Neural cell (in vitro differentiated cells): ENCODE measurements around the gene VSTM5.

Experiments
- EP300 ChIP-seq: fragments of 450-650 bp; conservative IDR thresholded peaks from 2 replicates; pipeline ENCODE4 v1.6.1; 2014; ENCODE audit warnings: antibody characterized with exemption, mild to moderate bottlenecking, moderate library complexity; ENCODE audit not compliant: poor library complexity, severe bottlenecking
- EZH2 ChIP-seq: fragments of 200-600, 300-800 bp; shearing (Covaris generic), sonication (generic); IDR thresholded peaks from 2 replicates; pipeline ENCODE4 v1.6.1; 2014; ENCODE audit warnings: antibody characterized with exemption, low read length, borderline replicate concordance, mild to moderate bottlenecking; ENCODE audit not compliant: insufficient read depth, poor library complexity, severe bottlenecking
- POLR2AphosphoS5 ChIP-seq: IDR thresholded peaks from 2 replicates; pipeline ENCODE4 v1.6.1; 2012
- TF ChIP-seq, protein P1 (sequence below): IDR thresholded peaks from 2 replicates; pipeline ENCODE4 v1.6.1; 2012; ENCODE audit warnings: borderline replicate concordance
- TF ChIP-seq, protein P2 (sequence below): fragments of 450-650 bp; IDR thresholded peaks from 2 replicates; pipeline ENCODE4 v1.5.1; 2014; ENCODE audit warnings: antibody characterized with exemption, mild to moderate bottlenecking, moderate library complexity; ENCODE audit not compliant: poor library complexity, severe bottlenecking

GRCh38 chr11:93843906-93844305 is 6.5 kb downstream of the VSTM5 start:
- TF ChIP-seq, protein P1, sequence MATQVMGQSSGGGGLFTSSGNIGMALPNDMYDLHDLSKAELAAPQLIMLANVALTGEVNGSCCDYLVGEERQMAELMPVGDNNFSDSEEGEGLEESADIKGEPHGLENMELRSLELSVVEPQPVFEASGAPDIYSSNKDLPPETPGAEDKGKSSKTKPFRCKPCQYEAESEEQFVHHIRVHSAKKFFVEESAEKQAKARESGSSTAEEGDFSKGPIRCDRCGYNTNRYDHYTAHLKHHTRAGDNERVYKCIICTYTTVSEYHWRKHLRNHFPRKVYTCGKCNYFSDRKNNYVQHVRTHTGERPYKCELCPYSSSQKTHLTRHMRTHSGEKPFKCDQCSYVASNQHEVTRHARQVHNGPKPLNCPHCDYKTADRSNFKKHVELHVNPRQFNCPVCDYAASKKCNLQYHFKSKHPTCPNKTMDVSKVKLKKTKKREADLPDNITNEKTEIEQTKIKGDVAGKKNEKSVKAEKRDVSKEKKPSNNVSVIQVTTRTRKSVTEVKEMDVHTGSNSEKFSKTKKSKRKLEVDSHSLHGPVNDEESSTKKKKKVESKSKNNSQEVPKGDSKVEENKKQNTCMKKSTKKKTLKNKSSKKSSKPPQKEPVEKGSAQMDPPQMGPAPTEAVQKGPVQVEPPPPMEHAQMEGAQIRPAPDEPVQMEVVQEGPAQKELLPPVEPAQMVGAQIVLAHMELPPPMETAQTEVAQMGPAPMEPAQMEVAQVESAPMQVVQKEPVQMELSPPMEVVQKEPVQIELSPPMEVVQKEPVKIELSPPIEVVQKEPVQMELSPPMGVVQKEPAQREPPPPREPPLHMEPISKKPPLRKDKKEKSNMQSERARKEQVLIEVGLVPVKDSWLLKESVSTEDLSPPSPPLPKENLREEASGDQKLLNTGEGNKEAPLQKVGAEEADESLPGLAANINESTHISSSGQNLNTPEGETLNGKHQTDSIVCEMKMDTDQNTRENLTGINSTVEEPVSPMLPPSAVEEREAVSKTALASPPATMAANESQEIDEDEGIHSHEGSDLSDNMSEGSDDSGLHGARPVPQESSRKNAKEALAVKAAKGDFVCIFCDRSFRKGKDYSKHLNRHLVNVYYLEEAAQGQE: no peak
- TF ChIP-seq POLR2AphosphoS5 (no peak), EP300 (no peak), EZH2 (no peak)
- TF ChIP-seq, protein P2, sequence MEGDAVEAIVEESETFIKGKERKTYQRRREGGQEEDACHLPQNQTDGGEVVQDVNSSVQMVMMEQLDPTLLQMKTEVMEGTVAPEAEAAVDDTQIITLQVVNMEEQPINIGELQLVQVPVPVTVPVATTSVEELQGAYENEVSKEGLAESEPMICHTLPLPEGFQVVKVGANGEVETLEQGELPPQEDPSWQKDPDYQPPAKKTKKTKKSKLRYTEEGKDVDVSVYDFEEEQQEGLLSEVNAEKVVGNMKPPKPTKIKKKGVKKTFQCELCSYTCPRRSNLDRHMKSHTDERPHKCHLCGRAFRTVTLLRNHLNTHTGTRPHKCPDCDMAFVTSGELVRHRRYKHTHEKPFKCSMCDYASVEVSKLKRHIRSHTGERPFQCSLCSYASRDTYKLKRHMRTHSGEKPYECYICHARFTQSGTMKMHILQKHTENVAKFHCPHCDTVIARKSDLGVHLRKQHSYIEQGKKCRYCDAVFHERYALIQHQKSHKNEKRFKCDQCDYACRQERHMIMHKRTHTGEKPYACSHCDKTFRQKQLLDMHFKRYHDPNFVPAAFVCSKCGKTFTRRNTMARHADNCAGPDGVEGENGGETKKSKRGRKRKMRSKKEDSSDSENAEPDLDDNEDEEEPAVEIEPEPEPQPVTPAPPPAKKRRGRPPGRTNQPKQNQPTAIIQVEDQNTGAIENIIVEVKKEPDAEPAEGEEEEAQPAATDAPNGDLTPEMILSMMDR: no peak
